ENCODE data around the gene PSMA2.

PSMA2 gene

DNA sequence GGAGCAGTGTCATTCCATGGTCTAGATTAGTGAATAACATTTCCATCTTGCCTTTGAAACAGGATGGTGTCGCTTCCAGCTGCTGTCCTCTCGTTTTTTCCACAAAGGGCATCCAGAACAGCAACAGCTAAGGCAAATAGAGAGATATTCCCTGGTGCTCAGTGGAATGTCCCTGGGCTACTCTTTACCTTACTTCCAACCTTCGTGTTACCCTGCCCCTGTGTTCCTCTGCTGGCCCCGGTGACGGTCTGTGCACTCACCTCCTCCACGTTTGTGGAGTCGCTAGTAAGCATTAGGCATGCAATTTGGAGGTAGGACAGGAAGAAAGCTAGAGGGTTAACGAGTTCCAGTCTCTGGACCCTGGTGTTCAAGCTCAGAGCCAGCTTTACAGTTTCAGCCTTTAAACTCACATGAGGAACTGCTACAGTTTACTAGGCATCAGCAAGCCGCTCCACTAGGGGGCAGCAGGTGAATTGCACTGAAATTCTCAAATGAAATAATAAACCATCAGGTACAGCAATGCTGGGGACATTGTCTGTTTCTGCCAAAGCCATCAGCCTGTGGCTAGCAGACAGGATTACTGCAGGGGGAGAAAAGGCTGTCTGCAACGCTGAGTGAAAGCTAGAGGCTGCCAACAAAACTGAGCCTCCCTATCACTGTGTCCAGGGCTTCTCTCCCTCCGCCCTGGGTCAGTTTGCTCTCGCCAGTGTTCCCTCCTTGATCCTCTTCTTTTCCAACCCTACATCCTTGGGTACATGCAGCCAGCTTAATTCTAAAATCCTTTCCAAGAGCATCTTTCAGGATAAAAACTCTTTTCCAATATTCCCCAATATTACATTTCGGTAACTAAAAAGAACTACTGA, 9.2 kb upstream of the PSMA2 start:
- peak; percentile 48 for DNase-seq (ENCODE audit: low spot score)

DNA sequence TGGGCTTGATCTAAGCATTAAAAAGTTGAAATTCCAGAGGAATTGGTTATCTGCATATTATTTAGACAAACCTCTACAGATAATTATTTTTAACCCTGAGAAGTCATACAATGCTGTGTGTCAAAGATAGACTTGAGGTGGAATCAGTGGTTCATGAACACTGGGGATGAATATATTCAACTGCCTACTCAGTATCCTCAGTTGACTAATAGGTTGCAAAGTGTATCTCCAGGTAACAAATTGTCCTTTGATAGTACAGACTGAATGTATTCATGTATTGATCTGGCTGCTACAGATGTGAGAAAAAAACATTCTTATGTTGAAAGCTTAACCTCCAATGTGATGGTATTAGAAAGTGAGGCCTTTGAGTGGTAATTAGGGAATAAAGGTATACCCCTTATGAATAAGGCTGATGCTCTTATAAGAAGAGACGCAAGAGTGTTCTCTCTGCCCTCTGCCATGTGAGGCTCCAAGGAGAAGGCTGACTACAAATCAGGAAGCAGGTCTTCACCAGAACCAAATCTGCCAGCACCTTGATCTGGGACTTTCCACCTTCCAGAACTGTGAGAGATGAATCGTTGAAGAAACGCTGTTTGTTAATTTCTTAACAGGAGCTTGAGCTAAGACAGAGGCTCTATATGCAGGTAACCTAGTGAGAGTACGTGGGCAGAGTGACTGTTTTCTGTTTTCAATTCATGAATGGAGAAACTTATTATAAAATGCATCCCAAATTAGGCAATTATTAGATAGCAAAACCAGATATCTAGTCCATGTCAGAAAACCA, 7.7 kb upstream of the PSMA2 start:
- no peak for DNase-seq (ENCODE audit: low spot score)

DNA sequence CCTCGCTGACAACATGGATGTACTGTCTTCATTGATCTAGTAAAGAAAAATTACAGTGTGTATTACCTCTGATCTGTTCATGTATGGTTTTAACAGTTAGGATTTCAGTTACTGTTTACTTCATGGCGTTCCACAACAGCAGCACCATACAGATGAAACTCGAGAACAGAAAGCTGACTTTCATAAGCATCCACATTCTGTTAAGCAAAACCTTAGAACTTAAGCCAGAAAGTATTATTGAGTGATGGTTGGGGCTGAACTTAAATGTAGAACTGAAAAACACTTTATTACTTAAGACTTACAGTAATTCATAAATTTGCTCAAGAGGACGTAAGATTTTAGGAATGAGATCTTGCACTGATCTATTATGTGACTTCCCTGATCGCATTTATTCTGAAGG, 3.9 kb upstream of the PSMA2 start:
- no peak for DNase-seq (ENCODE audit: low spot score)

DNA sequence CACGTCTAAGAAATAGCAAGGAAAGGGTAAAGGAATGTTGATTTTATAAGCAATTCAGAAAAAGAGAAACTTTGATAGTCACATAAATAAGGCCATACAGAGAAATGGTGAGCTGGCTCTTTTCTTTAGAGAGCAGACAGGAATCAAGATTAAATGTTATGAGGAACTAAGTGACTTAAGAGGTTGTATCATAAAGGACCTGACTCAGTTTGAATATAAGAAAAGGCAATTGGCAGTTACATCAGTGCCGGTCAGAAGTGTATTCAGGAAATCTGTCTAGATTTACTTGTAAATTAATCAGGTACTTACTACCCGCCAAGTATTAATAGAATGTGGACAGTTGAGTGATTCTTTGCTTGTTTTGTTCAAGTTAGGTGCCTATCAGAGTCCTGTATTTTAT, 2.3 kb upstream of the PSMA2 start:
- DNase-seq (ENCODE audit: low spot score), result no peak

DNA sequence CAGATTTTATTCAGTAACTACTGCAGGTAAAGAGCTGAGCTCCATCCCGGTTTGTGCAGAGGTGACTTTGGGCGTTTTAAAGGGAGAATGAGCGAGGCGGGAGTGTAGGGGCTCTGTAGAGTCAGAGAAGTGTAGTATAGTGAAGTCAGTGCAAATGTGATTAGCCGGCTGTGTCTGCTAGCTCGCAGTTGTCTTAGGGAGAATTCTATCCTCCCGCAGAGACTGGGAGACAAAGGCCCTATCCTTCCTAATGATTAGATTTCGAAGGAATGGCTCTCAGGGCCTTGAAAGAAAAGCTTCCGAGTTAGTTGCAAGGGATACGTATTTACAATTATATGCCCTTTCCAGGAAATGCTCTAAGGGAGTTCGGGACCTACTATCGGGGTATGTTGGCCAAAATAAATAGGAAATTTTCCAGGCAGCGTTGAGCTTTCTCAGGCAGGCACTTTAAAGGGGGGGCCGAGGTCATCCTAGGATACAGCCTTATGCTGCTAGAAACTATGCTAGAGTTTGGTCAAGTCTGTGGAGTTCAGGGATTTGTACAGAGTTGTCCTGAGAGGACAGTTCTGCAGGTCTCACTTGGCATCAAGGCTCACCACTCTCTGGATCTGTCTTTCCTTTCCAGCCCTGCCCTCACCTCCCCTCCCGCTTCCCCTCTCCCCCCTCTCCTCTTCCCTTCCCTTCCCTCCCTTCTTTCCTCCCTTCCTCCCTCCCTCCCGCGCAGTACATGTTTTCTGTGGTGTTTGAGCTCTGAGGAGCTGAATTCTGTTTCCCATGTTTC, 1.0 kb upstream of the PSMA2 start:
- no peak for DNase-seq (ENCODE audit: low spot score)

DNA sequence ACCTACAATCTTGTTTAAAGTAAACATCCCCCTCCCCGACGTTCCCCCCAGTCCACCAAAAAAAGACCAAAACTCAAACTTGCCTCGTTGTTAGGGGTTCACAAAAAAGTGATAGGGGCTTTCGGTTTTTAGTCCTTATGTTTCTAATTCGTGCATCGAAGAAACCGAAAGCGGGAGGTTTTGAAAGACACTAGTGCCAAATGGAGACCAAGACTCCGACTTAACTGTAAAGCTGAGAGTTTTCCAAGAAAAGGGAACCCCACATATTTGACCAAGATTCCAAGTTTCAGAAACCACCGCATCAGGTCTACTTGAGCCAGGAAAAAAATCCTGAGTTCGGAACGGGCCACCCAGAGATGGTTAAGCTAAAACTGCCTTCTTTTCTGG, 534 bp downstream of the PSMA2 start:
- no peak for DNase-seq (ENCODE audit: low spot score)

DNA sequence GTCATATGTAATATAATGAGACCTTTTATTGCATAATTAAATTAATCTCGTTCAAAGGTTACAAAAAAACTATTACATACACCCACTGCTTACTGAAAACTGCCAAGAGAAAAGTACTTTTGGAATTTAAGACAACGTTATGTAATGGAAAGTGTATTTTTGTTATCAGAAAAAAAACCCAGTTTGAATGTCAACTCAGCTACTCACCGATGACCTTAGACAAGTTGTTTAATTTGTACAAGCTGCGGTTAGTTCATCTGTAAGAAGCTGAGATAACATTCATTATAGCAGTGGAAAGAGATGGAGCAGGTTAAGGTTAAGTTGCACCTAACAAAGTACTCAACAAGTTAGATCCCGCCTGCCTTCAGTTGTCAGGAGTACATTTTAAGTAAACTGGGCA, 1.1 kb downstream of the PSMA2 start:
- DNase-seq (ENCODE audit: low spot score), result no peak

DNA sequence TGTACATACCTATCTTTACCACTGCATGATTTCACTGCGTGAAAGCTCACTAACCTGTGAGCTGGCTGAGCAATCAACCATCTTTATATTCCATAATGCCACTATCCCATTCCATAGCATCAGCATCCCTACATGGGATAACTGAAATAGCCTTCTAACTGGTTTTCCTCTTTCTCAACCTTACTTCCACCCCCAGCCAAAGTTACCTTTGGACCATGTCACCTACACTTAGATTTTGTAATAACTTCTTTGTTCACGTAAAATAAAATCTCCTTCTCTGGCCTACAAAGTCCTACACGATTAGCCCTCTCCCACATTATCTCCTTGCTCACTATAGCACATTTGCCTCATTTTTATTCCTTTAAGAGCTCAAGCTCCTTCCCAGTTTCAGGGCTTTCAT, 2.5 kb downstream of the PSMA2 start:
- DNase-seq (ENCODE audit: low spot score), result no peak

DNA sequence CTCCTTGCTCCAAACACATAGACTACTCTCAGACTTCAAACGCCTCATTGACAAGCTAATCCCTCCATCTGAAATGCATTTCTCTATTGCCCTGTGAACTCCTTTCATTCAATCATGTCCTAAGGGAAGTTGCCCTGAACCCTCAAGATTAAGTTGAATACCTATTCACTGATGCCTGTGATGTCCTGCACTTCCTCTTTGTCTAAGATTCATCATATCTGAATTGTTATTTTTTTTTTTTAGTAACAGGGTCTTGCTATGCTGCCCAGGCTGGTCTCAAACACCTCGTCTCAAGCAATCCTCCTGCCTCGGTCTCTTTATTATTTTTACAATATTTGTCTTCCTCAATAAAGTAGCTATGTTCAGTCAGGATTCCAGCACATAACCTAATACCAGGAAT, 3.2 kb downstream of the PSMA2 start:
- DNase-seq (ENCODE audit: low spot score), result no peak

DNA sequence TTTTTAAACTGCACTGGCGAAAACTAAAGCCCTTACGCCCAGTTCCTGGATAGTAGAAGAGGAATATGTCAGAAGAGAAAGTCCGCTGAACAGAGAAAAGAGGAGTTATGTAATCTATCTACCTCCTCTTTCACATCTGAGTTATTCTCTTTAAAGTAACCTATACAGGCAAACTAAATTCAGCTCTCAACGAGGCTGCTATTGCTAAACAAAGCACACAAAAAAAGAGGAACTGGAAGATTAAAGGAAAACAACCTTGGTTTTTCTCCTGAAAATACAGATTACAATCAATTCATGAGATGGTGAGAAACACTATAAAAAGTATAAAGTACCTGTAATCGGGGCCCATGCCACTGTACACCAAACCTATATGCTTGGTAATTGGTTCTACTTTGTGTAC, 5.8 kb downstream of the PSMA2 start:
- DNase-seq (ENCODE audit: low spot score), result no peak

DNA sequence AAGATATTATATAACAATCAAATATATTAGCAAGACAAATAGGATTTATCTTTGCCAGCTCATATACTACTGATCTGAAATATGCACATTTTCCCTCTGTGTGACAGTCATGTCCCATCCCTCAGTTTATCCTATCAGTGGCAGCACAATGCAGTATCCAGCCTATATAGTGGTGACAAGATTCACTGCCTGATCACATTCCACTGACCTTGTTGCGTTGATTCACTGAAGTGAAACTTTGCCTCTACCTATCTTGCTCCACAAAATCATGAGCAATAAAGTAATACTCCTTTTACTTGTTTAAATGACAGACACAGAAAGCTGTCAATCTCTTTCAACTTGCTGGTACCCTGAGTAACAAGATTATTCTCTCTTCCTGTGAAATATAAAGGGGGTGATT, 6.3 kb downstream of the PSMA2 start:
- no peak for DNase-seq (ENCODE audit: low spot score)

DNA sequence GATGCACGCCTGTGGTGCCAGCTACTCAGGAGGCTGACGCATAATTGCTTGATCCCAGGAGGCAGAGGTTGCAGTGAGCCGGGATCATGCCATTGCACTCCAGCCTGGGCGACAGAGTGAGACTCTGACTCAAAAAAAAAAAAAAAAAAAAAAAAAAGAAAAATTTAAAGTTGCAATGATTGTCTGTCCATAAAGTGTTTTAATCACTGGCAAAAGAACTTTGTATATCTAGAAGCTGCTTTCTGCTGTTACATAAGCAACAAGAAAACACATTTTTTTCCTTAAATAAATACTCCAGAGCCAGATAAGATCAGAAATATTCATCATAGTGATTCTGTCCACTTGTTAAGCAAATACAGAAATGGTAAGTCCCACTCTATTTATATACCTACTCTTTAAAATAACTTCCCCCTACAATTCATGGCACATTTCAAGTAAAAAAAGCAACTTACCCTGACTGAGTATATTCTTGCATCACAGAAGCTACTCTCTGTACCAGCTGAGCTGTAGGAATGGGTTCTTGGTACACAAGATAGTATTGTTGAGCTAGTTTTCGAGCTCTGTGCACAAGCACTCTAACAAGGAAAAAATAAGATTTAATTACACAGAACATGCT, 7.6 kb downstream of the PSMA2 start:
- no peak for DNase-seq (ENCODE audit: low spot score)

DNA sequence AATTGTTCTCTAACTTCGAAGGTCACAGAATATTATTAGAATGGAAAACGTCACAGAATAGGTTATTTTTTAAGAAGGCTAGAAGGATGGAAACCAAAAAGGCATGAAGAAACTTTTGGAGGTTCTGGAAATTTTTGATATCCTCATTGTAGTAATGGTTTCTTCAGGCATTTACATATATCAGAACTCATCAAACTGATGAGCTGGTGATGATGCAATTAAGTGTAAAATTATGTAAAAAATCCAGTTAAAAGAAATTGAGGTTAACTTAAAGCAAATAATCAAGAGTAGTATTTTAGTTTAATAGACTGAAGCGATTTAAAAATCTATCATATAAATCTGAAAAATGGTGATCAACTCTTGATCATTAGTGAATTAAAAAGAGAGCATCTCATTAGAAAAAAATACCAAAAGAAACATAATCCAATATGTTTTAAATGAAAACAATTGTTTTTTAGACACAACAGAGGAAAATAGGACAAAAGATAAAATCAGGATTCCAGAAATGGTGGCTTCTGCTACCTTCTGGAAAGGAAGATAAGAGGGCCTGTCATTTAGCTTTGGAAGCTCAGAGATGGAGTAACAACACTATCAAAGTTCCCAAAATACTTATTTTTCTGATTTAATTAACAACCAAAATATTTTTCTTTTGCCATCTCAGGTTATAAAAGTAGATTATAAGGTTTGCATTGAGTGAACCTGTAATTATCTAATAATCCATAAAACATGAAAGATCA, 9.8 kb downstream of the PSMA2 start:
- no peak for DNase-seq (ENCODE audit: low spot score)

DNA sequence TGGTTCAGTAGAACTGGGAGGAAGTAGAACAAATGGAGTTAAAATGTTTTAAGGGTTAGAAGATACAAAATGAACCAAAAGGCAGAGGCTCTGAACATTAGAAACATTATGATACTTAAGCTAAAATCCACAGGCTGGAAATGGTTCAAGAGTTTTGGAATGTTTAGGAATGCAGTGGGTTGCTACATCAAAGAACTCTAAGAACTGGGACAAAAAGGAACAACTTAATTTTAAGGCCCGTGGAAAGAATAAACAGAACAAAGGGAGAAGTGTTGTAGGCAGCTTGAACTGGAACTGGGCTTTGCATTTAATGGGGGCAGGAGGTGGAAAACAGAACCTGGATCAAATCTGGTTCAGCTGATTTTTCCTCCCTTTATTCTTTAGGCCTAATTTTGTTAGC, 16.6 kb downstream of the PSMA2 start:
- DNase-seq (ENCODE audit: low spot score), result no peak

DNA sequence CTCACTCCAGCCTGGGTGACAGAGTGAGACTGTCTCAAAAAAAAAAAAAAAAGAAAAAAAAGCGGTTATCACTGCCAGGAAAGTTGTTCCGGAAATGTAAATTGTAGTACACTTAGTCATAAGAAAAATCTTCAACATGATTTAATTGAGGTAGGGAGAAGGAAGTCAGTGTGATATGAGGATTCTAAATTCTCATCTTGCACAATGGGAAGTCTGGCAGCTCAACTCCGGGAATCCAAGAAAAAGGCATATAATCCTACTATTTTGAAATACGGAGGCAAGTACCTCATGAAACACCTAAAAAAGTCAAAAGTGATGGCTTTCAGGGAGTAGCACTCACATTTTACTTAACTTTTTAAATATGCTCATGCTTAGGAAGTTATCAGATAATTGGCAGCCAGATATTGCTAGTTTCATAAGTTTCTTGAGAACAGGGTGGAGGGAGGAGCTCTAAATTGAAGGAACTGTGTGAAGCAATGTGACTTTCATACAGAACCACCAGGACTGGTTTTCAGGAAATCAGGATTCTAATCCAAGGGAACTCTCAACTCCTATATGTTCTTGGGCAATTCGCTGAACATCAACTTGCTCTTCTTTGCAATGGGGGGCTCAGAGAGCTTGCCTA, 17.4 kb downstream of the PSMA2 start:
- no peak for DNase-seq (ENCODE audit: low spot score)

DNA sequence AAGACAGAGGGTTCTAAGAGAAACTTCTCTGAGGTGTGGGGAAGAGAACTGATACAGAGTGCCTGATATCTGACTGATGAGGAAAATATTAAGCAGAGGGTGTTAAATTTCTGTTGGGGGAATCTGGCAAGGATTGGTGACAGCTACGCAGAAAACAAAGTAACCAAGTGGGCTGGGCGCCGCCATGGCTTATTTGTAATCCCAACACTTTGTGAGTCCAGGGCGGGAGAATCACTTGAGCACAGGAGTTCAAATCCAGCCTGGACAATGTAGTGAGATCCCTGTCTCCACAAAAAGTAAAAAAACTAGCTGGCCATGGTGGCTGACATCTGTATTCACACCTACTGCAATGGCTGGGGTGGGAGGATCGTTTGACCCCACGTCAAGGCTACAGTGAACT, 18.0 kb downstream of the PSMA2 start:
- DNase-seq (ENCODE audit: low spot score), result no peak

DNA sequence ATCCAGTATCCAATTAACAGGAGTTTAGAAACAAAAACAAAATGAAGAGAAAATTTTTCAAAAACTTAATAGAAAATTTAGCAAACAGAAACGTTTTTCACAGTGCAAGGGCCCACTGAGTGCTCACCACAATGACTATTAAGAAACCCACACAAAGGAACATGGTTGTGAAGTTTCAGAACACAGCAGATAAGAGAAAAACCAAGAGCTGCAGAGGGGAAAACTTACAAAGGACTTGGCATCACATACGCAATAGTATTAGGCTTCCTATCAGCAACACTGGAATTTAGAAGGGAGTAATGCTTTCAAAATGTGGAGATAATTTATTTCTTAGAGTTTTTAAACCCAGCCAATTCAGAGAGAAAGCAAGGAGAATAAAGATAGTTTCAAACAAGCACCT, 18.4 kb downstream of the PSMA2 start:
- no peak for DNase-seq (ENCODE audit: low spot score)

DNA sequence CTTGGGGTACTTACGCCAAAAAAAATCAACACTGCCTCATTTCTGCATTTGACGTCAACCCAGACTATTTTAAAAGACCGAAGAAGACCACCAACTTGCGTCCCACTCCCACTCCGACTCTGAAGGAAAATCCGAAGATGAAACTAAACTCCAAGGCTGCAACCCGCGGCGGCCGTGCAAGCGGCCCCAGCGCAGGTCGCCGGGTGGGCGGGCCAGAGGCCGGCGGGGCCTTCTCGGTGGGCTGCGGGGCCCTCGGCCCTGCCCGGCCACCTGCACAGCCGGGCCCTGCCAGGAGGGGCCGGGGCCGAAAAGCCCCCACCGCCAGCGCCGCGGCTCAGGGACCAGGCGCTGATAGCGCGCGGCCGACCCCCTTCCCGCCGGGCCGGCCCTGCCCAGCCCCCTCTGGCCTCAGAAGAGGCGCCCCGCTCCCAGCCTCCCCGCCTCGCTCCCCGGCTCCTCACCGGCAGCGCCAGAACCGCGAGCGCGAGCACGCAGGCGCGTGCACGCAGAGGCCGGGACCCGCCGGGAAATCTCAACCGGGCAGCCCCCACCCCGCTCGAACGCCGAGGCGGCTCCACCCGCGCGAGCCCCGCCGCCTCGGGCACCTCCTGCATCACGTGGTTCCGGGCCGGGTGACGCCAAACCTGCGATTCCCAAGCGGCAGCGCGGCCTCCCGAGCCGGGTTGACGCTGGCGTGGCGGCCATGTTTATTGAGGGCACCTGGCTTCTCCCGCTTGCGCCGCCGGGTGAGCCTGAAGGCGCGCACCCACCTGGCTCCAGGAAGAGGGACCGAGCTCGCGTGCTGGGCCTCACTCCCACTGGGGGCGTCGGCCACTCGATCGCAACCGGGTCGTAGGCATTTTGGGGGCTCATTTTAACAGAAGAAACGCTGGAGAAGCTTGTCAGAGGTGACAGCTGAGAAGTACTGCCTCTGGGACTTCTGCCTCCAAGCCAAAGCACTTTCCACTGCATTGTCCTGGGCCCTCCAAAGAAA, 20.2 kb downstream of the PSMA2 start, which contains the start of gene C7orf25:
Gene C7orf25 (minus strand): TSS at position 617 of the 994 bp plus-strand sequence. CDS start 1,170 bp downstream, outside the sequence.
- peak; percentile 87 for DNase-seq (ENCODE audit: low spot score)

DNA sequence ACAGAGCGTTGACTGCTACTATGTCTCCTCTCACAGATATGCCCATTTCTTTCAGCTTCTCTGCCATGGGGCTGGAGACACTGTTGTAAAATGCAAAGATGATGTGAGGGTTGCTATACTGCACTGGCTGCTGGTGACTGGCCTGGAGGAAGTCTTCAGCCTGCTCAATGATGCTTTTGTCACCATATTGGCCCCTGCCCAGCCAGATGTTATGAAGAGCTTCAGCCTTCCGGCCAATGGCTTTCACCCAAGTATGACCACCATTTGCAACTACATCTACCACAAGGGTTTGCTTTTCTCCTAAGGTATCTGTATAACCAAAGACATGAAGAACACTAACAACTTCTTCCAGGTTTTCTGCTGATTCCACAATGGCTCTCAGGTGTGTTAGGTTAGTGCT, 21.7 kb downstream of the PSMA2 start:
- no peak for DNase-seq (ENCODE audit: low spot score)

DNA sequence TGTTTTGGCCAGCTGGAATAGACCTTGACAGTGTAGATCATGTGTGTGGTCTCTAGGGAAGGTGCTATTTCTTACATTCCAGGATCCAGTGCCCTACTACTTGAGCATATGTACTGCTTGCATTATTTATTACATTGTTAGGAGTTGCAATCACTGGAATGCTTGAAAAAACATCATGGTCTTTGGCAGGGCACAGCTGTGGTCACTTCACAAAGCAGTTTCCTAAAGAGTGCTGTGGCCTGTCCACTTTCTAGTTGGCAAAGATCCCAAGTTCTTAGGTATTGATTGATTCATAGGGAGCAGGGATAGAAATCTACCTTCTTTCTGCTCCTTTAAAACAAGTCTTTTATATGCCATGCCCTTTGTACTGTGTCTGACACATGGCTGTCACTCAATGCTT, 24.7 kb downstream of the PSMA2 start:
- DNase-seq (ENCODE audit: low spot score), result no peak
